Fibroblast of peridontal ligament (primary cell): ENCODE measurements around the gene CDKL4.
"Not testable (repeated sequence)": the region's sequence is repeated elsewhere in the genome, so short reads cannot be mapped to it uniquely, and the experiment has no call there.

Source experiments
- DNase-seq: peaks from one replicate; pipeline ENCODE4 v3.0.0-alpha.2; 2010; ENCODE audit errors: extremely low read depth

Gene CDKL4

DNA sequence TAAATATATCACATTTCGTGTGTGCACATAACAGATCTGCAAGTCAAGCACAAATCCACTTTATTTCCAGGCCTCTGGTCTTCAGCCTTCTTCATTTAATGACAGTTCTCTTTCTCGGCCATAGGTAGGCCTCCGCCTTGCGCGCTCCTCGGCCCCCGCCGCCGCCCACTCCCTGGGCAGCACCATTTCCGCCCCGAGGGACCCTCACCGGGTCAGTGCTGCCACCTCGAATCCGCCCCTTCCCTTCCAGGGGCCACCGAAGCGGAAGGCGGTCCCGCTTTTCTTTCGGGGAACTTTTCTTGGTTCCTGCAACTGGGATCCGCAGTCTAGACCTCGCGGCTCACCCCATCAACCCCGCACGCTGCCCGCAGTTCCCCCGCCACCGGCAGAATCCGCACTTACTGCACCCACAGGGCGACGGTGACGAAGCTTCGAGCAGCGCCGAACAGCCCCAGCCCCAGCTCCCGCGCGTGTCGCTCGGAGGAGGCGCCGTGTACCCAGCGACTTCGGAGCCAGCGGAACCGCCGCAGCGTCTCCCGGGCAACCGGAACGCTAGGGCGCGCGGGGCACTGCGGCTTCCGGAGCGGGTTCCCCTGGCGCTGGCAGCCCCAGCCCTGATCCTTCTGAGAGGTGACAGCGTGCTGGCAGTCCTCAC, at the start of gene CDKL4:
CDKL4 (minus strand) TSS at position 502 of the 655 bp plus-strand sequence.
- no peak for DNase-seq

DNA sequence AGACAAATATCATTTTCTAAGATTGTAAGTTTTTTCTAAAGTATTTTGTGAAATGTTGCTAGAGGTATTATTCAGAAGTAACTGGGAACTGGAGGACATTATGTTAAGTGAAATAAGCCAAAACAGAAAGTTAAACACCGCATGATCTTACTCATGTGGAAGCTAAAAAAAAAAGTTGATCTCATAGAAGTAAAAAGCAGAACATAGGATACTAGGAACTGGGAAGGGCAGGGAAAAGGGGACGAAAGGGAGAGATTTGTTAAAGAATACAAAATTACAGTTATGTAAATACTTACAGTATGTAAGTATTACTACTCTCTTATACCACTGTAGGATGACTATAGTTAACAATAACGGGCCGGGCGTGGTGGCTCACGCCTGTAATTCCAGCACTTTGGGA, 46.7 kb upstream of the CDKL4 start:
- DNase-seq: no peak

DNA sequence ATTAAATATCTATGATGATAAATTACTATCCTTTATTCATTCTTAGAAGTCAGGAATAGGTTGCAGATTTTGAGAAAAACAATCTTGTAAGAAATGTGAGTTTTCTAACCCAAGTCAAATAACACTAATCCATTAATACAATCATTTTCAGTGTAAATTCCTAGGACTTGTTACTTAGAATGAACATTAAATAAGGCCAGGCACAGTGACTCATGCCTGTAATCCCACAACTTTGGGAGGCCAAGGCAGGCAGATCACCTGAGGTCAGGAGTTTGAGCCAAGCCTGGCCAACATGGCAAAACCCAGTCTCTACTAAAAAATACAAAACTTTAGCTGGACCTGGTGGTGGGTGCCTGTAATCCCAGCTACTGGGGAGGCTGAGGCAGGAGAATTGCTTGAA, 45.8 kb upstream of the CDKL4 start:
- DNase-seq: no peak

DNA sequence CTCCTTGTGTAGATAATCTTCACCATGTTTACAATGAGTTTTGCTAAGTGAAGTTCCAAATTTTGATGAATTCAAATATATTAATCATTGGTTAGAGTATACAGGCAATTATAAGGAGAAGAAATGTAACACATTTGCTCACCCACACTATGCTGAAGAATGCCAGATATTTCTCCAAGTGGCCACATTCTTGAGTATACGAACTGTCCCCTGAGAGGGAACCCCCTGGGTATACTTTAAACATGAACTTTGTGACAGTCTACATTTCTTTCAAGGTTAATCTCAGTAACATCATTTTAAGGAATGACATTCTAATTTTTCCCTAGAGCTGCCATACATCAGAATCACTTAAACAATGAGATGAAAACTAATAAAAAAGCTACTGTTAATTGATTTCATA, 39.8 kb upstream of the CDKL4 start:
- DNase-seq: no peak

DNA sequence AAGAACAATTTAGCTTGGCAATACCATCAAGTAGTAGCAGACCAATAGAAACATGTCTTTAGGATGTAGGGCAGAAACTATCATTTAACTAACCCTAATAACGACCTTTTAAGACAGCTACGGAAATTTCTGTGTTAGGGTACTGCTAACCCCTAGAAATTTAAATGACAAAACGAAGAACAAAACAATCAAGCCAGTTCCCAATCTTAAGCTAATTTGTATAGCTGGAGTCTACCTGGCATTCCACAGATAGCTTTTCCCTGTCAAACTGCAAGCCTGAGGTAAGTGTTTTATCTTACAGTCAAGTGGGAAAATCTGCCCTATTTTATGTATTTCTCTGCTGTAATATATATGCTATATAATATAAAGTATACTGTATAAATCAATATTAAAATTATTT, 37.6 kb upstream of the CDKL4 start:
- DNase-seq: no peak

DNA sequence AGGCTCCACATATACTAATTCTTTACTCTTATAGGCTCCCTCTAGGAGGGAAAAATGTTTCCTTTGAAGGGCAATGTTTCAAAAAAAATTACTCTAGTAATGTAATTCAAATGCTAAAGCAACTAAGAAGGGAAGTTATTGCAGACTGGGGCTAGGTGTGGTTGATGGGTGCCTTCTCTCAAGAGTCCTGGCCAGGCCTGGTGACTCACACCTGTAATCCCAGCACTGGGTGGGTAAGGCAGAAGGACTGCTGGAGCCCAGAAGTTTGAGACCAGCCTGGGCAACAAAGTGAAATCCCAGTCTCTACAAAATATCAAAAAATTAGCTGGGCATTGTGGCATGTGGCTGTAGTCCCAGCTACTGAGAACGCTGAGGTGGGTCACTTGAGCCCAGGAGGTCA, 31.2 kb upstream of the CDKL4 start:
- no peak for DNase-seq

DNA sequence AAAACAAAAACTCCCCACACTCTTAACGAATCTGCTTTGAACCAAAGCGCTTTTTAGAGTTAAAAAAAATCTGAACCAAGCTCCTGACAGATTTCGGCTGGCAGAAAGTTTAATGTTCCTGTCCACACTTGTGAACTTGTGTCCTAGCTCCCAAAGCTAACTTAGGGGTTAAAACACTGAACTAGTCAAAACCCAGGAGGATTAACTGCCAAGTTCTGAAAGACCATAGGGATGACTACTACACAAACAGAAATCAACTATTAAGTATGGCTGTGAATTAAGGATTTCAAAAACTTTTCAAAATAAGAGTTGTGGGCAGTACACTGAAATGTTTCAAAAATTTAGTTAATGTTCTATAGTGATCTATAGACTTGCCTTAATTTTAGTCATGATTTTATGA, 26.2 kb upstream of the CDKL4 start:
- no peak for DNase-seq

DNA sequence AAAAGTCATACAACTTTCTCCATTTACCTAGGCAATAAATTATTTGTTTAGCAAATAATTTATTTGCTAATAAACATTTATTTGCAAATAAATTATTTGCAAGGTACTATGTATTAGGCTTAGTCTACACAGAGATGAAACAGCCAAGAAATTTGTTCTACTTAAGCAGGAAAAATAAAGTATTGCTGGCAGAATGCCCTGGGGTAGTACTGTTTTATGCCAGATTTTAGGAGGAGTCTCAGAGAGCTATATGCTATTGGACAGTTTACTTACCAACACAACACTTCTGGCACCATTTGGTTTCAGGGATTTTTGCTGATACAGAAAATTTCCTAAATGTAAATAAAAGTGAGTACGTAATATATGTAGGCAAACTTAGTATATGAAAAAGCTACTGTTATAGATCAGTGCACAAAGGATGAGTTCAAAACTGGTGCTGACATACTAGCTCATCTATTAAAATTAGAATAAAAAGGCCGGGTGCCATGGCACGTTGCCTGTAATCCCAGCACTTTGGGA, 23.2 kb upstream of the CDKL4 start:
- peak; percentile 25 for DNase-seq

DNA sequence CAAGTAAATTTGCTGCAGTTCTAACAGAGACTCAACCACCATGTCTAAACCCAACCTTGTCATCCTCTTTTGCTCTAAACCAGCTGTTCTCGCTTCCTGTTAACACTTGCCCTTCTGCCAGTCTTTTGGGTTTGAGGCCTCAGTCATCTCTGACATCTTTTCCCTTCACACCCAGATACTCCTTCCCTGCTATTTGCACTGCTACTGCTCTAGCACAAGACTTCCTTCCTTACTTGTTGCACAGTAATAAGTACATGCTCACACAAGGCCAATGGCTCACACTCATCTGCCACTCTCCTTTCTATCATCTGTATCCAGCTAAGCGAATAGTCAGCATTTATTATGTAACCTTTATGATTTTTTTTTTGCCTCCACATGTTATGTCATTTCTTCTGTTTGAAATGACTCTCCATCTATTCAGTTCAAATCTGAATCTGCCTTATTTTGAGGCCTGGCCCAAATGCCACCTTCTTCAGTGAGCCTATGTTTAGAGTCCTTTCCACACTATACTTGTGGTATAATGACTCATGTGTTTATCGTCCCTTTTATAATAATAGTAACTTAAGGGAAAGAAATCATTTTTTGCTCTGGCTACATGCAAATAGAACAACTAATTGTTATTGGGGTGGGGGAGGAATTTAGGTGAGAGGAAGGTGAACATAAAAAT, 22.5 kb upstream of the CDKL4 start:
- peak; percentile 14 for DNase-seq

DNA sequence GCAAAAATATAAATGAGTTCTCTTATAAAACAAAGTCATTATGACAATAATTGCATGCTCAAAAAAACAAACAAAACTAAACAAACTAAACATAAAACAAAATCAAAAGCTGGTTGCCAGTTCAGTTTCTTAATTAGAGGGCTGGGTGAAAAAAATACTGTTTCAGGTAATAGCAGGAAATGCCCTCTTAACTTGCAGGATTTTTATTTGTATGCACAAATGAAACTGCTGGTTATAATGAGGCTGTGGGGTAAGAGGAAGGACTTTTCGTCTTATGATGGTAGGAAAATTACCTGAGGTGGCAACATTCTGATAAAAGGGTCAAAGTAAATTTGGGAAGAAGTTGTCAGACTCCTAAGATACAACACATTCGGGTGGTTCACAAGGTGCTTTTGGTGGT, 21.5 kb upstream of the CDKL4 start:
- DNase-seq: no peak

DNA sequence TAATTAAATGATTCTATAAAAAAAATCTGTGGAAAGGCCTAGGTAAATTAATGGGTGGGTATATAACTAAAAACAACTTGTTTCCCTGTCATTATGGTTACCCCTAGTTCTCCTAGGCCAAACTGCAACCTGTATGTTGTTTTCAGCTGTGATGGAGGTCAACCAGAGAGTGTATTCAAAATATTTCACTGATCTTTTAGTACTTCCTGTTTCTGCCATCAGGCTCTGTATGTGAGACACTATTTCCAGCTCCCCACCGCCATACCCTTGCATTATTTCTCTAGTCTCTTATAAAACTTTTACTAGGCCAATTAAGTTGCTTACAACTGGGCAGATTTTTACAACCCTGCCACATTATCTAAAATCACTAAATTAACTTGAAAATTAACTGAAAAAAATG, 21.0 kb upstream of the CDKL4 start:
- DNase-seq: no peak

DNA sequence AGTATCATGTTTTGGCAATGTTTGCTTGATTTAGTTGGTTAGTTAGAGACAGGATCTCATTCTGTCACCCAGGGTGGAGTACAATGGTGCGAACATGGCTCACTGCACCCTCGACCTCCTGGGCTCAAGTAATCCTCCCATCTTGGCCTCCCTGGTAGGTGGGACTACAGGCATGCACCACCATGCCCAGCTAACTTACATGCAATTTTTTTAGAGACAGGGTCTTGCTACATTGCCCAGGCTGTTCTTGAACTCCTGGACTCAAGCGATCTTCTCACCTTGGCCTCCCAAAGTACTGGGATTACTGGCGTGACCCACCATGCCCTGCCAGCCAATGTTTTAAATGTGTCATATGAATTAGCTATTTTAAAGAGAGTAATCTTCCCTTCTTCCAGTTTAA, 16.3 kb upstream of the CDKL4 start:
- no peak for DNase-seq

DNA sequence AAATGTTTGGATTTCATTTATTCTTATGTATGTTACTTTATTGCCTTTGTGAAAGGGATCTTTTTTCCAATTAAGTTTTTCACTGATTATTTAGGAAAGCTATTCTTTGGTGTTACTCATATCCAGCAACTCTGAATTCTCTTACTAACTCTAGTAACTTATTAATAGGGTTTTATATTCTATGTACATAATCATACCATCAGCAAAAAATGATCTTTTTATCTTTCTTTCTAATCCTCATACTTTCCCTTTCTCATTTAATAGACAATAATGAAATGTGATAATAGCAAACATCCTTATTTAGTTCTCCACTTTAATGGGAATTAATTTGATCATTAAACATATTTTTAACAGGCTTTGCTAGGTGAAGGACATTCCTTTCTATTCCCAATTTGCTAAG, 12.3 kb upstream of the CDKL4 start:
- no peak for DNase-seq

DNA sequence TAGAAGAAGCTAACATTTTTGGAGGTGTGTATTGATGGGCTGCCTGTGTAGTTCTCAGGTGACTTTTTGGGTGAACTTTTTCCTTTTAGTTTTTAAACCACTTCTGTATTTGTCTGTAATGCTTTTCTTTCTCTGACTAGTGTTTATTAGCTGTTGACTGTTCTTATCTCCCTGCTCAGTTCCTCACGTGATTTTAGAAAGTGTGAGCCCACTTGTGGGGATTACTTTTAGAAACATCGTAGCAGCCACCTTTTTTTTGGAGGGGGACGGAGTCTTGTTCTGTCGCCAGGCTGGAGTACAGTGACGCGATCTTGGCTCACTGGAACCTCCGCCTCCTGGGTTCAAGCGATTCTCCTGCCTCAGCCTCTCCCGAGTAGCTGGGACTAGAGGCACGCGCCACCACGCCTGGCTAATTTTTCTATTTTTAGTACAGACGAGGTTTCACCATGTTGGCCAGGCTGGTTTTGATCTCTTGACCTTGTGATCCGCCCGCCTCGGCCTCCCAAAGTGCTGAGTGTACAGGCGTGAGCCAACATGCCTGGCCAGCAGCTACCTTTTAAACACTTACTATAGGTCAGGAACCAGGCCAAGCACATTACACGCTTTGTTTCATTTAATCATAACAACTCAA, 9.2 kb upstream of the CDKL4 start:
- no peak for DNase-seq

DNA sequence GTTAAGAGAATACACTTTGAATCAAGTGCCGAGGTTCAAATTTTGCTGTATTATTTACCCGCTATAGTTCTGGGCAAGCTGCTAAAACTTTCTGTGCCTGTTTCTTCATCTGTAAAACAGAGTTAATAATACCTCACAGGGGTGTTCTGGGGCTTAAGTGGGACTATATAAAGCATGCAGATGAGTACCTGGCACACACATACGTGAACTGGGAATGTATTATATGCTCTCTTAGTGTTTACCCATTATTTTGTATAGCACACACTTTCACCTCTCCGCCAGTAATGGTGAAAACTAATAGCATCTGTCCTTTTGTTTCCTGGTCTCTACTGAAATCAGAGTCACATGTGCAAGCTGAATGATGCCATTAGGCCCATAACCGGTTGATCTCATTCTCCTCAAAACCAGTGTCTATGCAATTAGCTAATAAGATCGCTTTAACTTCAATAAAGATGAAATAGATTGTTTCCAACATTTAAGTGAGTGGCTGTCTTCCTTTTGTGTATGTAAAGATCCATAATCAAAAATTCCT, 3.8 kb upstream of the CDKL4 start:
- no peak for DNase-seq

DNA sequence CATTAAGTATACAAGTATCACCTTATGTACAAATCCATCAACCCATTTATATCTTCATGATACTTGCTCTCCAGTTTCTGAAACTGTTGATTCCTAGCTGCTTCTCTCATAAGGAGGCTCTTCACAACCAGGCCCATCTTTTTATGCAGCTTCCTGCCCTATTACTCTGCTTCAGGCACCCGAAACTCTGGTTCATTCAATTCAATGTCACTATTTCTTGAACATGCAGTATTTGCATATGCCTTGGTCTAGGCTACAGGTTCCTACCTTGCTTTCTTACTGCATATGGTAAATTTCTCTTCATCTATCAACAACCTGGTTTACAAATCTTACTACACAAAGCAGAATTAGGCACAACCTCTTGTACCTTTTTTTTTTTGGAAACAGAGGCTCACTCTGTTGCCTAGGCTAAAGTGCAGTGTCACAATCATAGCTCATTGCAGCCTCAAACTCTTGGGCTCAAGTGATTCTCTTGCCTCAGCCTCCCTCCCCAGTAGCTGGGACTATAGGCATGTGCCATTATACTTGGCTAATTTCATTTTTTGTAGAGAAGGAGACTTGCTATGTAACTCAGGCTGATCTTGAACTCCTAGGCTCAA, 2.7 kb upstream of the CDKL4 start:
- DNase-seq: no peak

DNA sequence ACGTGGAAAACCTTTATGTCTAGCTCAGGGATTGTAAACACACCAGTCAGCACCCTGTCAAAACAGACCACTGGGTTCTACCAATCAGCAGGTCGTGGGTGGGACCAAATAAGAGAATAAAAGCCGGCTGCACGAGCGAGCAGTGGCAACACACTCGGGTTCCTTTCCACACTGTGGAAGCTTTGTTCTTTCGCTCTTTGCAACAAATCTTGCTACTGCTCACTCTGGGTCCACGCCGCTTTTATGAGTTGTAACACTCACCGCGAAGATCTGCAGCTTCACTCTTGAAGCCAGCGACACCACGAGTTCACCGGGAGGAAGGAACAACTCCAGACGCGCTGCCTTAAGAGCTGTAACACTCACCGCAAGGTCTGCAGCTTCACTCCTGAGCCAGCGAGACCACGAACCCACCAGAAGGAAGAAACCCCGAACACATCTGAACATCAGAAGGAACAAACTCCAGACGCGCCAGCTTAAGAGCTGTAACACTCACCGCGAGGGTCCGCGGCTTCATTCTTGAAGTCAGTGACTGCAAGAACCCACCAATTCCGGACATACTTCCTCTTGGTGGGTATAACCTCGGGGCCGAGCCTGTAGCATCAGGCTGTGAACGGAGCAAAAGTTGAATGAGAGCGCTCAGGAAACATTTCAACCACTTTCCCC, 1.3 kb upstream of the CDKL4 start:
- not testable (repeated sequence) for DNase-seq

DNA sequence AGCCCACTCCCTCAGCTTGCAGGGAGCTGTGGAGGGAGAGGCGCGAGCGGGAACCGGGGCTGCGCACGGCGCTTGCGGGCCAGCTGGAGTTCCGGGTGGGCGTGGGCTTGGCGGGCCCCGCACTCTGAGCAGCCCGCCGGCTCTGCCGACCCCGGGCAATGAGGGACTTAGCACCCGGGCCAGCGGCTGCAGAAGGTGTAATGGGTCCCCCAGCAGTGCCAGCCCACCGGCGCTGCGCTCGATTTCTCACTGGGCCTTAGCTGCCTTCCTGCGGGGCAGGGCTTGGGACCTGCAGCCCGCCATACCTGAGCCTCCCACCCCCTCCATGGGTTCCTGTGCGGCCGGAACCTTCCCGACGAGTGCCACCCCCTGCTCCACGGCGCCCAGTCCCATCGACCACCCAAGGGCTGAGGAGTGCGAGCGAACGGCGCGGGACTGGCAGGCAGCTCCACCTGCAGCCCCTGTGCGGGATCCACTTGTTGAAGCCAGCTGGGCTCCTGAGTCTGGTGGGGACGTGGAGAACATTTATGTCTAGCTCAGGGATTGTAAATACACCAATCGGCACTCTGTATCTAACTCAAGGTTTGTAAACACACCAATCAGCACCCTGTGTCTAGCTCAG, 582 bp upstream of the CDKL4 start:
- not testable (repeated sequence) for DNase-seq

DNA sequence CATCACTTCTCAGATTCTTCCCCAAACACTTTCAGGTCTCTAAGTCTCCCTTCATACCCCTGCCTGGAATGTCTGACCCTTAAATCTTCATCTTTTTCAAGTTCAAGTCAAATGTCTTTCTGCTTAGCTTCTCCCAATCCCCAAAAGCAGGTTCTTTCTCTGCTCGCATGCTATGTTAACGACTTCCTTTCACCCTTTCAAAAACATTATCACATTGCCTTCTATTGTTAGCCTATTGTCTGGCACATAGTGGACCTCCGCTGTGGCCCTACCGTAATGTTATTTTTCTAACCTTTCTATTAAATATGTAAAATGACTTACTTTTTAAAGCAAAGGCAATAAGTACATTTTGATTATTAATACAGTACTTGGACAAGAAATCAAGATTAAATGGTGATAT, 2.2 kb downstream of the CDKL4 start:
- DNase-seq: no peak

DNA sequence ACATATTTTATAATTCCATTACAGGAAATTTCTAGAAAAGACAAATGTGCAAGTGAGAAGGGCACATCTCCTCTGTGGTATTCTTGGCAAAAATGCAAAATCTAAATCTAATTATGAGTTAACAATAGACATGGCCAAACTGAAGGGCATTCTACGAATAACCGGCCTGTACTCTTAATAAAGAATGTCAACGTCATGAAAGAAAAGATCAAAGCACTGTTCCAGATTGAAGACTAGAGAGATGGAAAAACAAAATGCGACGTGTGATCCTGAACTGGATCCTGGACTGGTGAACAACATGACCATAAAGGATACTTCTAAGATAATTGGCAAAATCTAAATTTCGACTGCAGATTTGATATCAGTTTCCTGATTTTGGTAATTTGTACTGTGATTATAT, 3.0 kb downstream of the CDKL4 start:
- no peak for DNase-seq

DNA sequence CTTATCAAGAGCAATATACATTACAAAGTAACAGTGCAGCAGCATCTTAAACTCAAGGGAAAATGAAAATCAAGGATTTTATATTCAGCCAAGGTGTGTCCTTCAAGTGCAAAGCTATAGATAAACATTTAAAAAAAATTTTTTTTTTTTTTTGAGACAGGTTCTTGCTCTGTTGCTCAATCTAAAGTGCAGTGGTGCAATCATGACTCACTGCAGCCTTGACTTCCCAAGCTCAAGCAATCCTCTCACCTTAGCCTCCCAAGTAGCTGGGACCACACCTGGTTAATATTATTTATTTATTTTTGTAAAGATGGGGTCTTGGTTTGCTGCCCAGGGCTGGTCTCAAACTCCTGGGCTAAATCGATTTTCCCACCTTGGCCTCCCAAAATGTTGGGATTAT, 9.0 kb downstream of the CDKL4 start:
- DNase-seq: no peak

DNA sequence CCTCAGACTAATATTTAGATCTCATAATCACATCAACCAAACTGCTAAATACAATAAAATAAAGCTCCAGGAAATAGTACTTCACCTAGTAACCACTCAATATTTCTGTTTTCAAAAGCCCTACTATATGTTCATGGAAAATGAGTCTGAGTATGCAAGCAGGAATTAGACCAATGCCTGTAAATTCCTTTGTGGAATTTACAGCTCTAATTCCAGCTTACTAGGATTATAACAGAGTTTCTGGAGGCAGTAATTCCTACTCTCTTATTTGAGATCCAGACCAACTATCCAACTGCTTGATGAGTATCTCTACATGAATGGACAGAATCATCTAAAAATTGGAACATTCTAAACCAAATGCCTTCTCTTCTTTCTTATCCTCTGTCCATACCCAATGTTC, 11.6 kb downstream of the CDKL4 start:
- no peak for DNase-seq
